GM18511 (cell line): ENCODE results near the gene XDH.

ENCODE experiments used
- ATAC-seq: cut with Tn5 transposase; IDR thresholded peaks from one replicate; pipeline ENCODE4 v1.9.1; 2021; ENCODE audit warnings: mild to moderate bottlenecking, moderate library complexity; ENCODE audit not compliant: unreplicated experiment

The XDH gene

GRCh38 chr2:31287654-31288053 lies 126.9 kb downstream of the XDH start:
- no peak for ATAC-seq

- ATAC-seq = no peak
These were observed 127.5 kb downstream of the XDH start for GRCh38 chr2:31286961-31287550.

GRCh38 chr2:31286230-31286629 lies 128.3 kb downstream of the XDH start:
- ATAC-seq = no peak
